BLaER1 (cell line): ENCODE measurements around the gene GRM5.

Source experiments
- H3K27ac ChIP-seq: shearing (Covaris generic); formaldehyde crosslinking; 2 replicates; pipeline ENCODE4 v1.8.1; 2022
- H3K27me3 ChIP-seq: shearing (Covaris generic); formaldehyde crosslinking; 2 replicates; pipeline ENCODE4 v1.8.1; 2022
- H3K36me3 ChIP-seq: shearing (Covaris generic); formaldehyde crosslinking; 2 replicates; pipeline ENCODE4 v1.8.1; 2022
- H3K4me1 ChIP-seq: shearing (Covaris generic); formaldehyde crosslinking; 2 replicates; pipeline ENCODE4 v1.8.1; 2022
- H3K4me2 ChIP-seq: shearing (Covaris generic); formaldehyde crosslinking; 2 replicates; pipeline ENCODE4 v1.8.1; 2022
- H3K4me3 ChIP-seq: shearing (Covaris generic); formaldehyde crosslinking; 2 replicates; pipeline ENCODE4 v1.8.1; 2022
- H3K9ac ChIP-seq: shearing (Covaris generic); formaldehyde crosslinking; 2 replicates; pipeline ENCODE4 v1.8.1; 2022
- H3K9me3 ChIP-seq: shearing (Covaris generic); formaldehyde crosslinking; 2 replicates; pipeline ENCODE4 v1.8.1; 2022
- H4K20me1 ChIP-seq: shearing (Covaris generic); formaldehyde crosslinking; 2 replicates; pipeline ENCODE4 v1.8.1; 2022
- Cebpa-rat ChIP-seq: shearing (Covaris generic); IDR thresholded peaks from 2 replicates; pipeline ENCODE4 v1.8.1; 2022

The GRM5 gene

GRCh38 chr11:88533001-88533400 lies 532.8 kb downstream of the GRM5 start:
- Histone ChIP-seq H3K36me3 (no peaks in the 10 kb centered on the region), H3K9ac (no peak overlapping the region), H3K27ac (no peak overlapping the region), H3K27me3 (no peaks in the 10 kb centered on the region), H3K4me2 (no peak overlapping the region), H3K4me3 (no peak overlapping the region), H3K4me1 (no peaks in the 10 kb centered on the region), H4K20me1 (no peaks in the 10 kb centered on the region), H3K9me3 (no peaks in the 10 kb centered on the region)
- no peak for TF ChIP-seq Cebpa-rat

GRCh38 chr11:88531831-88532230 lies 534.0 kb downstream of the GRM5 start:
- Histone ChIP-seq H3K4me2 (no peak overlapping the region), H3K27me3 (no peaks in the 10 kb centered on the region), H3K9ac (no peak overlapping the region), H4K20me1 (no peaks in the 10 kb centered on the region), H3K36me3 (no peaks in the 10 kb centered on the region), H3K9me3 (no peaks in the 10 kb centered on the region), H3K4me3 (no peak overlapping the region), H3K4me1 (no peaks in the 10 kb centered on the region), H3K27ac (no peak overlapping the region)
- no peak for TF ChIP-seq Cebpa-rat

DNA sequence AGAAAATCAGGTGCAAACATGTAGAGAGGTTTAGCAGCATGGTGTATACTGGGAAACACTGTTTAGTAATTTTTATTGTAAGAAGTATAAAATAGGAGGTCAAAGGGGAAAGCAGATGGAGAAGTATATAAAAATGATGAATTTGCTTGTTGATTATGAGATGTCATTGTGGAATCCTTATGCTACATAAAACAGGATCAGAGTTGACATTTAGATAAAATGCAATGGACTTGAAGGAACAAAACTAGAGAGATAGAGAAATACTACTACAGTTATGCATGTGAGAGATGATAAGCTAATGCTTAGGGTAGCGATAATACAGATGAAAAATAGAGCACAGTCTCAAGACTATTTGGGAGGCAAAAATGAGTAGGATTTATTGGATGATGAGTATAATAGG lies 536.4 kb downstream of the GRM5 start:
- H3K4me1 ChIP-seq = no peaks in the 10 kb centered on the region
- no peak overlapping the region for H3K4me3 ChIP-seq
- H3K9me3 ChIP-seq = no peaks in the 10 kb centered on the region
- H3K4me2 ChIP-seq = no peak overlapping the region
- H3K27me3 ChIP-seq = no peaks in the 10 kb centered on the region
- H3K9ac ChIP-seq = no peak overlapping the region
- no peak overlapping the region for H3K27ac ChIP-seq
- no peaks in the 10 kb centered on the region for H3K36me3 ChIP-seq
- TF ChIP-seq Cebpa-rat = no peak
- H4K20me1 ChIP-seq = no peaks in the 10 kb centered on the region

- Histone ChIP-seq H3K27me3 (no peaks in the 10 kb centered on the region), H4K20me1 (no peaks in the 10 kb centered on the region), H3K36me3 (no peaks in the 10 kb centered on the region), H3K9ac (no peak overlapping the region), H3K4me1 (no peaks in the 10 kb centered on the region), H3K4me2 (no peak overlapping the region), H3K4me3 (no peak overlapping the region), H3K27ac (no peak overlapping the region), H3K9me3 (no peaks in the 10 kb centered on the region)
- TF ChIP-seq Cebpa-rat = no peak
Measured at GRCh38 chr11:88523386-88524071, 542.3 kb downstream of the GRM5 start.

- no peaks in the 10 kb centered on the region for H3K4me1 ChIP-seq
- no peaks in the 10 kb centered on the region for H3K9me3 ChIP-seq
- no peak overlapping the region for H3K4me3 ChIP-seq
- no peak overlapping the region for H3K4me2 ChIP-seq
- H3K27ac ChIP-seq = no peak overlapping the region
- H3K36me3 ChIP-seq = no peaks in the 10 kb centered on the region
- H3K9ac ChIP-seq = no peak overlapping the region
- no peaks in the 10 kb centered on the region for H3K27me3 ChIP-seq
- H4K20me1 ChIP-seq = no peaks in the 10 kb centered on the region
- no peak for TF ChIP-seq Cebpa-rat
Measured at GRCh38 chr11:88522624-88523385, 543.0 kb downstream of the GRM5 start.

GRCh38 chr11:88521799-88522201 lies 544.0 kb downstream of the GRM5 start:
- Histone ChIP-seq H3K4me1 (no peaks in the 10 kb centered on the region), H3K27ac (no peak overlapping the region), H3K36me3 (no peaks in the 10 kb centered on the region), H3K27me3 (no peaks in the 10 kb centered on the region), H3K4me2 (no peak overlapping the region), H4K20me1 (no peaks in the 10 kb centered on the region), H3K9ac (no peak overlapping the region), H3K4me3 (no peak overlapping the region), H3K9me3 (no peaks in the 10 kb centered on the region)
- TF ChIP-seq Cebpa-rat = no peak

DNA sequence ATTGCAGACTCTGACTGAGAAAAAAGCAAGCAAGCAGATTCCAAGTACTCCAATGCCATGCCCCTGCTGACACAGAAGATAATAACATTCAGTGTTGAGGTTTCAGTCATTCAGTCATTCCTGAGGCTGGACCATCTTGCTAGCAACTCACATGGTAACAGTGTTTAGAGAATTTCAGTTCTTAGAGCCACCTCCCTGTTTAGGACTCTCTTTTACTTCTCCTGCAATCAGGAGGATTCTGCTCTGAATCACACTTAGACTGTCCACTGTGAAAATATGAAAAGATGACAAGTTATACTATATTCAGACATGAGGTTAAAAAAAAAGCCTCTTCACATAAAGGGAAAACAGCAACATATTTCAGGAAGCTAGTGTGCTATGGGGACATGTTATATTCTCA lies 544.4 kb downstream of the GRM5 start:
- Histone ChIP-seq H3K27ac (no peak overlapping the region), H3K4me3 (no peak overlapping the region), H3K9ac (no peak overlapping the region), H3K4me2 (no peak overlapping the region), H3K27me3 (no peaks in the 10 kb centered on the region), H3K36me3 (no peaks in the 10 kb centered on the region), H3K9me3 (no peaks in the 10 kb centered on the region), H3K4me1 (no peaks in the 10 kb centered on the region), H4K20me1 (no peaks in the 10 kb centered on the region)
- TF ChIP-seq Cebpa-rat = no peak

GRCh38 chr11:88520391-88520790 lies 545.4 kb downstream of the GRM5 start:
- H4K20me1 ChIP-seq = no peaks in the 10 kb centered on the region
- no peaks in the 10 kb centered on the region for H3K27me3 ChIP-seq
- no peak overlapping the region for H3K4me3 ChIP-seq
- no peak overlapping the region for H3K4me2 ChIP-seq
- H3K36me3 ChIP-seq = no peaks in the 10 kb centered on the region
- H3K4me1 ChIP-seq = no peaks in the 10 kb centered on the region
- H3K27ac ChIP-seq = no peak overlapping the region
- H3K9ac ChIP-seq = no peak overlapping the region
- TF ChIP-seq Cebpa-rat = no peak
- H3K9me3 ChIP-seq = no peaks in the 10 kb centered on the region

GRCh38 chr11:88515002-88515401 lies 550.8 kb downstream of the GRM5 start:
- Histone ChIP-seq H3K4me3 (no peak overlapping the region), H3K27me3 (no peaks in the 10 kb centered on the region)

DNA sequence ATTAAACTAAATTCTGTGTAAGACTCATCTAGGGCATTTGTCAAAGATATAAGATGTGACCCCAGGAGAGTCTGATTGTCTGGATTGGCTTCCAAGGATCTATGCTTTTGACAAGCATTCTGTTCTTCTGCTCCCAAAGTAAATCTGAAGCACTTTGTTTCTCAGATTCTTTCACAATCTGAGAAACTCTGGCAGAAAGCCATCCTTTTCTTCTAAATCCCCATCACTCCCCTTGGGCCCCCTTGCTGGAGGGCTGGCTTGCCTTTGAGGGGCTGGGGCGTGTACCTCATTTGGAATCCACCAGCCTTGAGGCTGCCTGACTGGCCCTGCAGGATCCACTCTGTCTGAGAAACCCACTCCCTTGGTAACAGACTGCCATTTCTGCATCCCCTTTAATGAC lies 554.8 kb downstream of the GRM5 start:
- Histone ChIP-seq H3K9ac (no peak overlapping the region), H4K20me1 (no peaks in the 10 kb centered on the region), H3K9me3 (peaks cover 20% of the 10 kb centered on the region), H3K4me2 (no peak overlapping the region), H3K27me3 (no peaks in the 10 kb centered on the region), H3K4me1 (no peaks in the 10 kb centered on the region), H3K27ac (no peak overlapping the region), H3K36me3 (no peaks in the 10 kb centered on the region), H3K4me3 (no peak overlapping the region)
- no peak for TF ChIP-seq Cebpa-rat

More at GRCh38 chr11:88515002-88515401, 550.8 kb downstream of the GRM5 start:
- H3K36me3 ChIP-seq = no peaks in the 10 kb centered on the region
- TF ChIP-seq Cebpa-rat = no peak
- no peak overlapping the region for H3K27ac ChIP-seq
- H4K20me1 ChIP-seq = no peaks in the 10 kb centered on the region
- no peaks in the 10 kb centered on the region for H3K4me1 ChIP-seq
- peaks cover 1% of the 10 kb centered on the region; the same call in 1 of the 2 replicates for H3K9me3 ChIP-seq
- H3K4me2 ChIP-seq = no peak overlapping the region
- H3K9ac ChIP-seq = no peak overlapping the region
